ENCODE data around the gene KCNE3.

Gene KCNE3, protein sequence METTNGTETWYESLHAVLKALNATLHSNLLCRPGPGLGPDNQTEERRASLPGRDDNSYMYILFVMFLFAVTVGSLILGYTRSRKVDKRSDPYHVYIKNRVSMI

GRCh38 chr11:74466916-74467885, at the start of gene KCNE3:
KCNE3 (minus strand) TSS chr11:74467549; CDS start chr11:74457563, 9,986 bp downstream.
- DNase-seq (ENCODE audit: low read depth) = no peak

DNA sequence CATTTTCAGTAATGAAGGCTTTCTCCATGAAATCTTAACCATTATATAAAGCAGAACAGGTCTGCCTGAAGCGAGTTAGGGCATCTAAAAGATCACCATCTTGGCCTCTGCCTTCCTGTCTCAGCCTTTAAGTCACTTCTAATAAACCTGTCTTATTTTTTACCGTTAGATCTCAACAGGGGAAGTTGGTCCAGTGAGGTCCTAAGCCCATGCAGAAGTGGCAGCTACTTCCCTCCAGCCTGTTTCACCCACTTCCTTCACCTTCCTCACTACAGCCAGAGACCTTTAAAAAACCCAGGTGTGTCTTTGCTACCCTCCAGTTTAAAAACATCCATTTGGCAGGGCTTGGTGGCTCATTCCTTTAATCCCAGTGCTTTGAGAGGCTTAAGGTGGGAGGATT, 40.2 kb upstream of the KCNE3 start:
- DNase-seq (ENCODE audit: low read depth) = no peak

DNA sequence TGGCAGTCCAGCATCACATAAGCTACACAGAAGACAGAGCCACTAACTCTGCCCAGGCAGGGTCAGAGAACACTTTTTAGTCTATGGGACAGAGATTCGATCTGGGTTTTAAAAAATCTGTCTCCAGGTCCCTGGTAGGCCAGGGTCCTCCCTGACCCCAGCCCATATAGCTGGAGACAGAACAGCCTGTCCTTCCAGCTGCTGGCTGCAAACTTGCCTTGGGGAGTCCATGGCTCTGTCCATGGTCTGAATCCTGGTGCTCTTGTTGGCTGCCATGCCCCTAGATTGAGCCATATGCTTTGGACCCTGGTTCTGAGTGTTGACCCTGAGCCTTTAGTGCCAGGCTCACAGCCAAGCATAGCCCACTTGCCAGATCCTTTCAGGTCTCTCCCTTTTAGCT, 39.5 kb upstream of the KCNE3 start:
- no peak for DNase-seq (ENCODE audit: low read depth)

DNA sequence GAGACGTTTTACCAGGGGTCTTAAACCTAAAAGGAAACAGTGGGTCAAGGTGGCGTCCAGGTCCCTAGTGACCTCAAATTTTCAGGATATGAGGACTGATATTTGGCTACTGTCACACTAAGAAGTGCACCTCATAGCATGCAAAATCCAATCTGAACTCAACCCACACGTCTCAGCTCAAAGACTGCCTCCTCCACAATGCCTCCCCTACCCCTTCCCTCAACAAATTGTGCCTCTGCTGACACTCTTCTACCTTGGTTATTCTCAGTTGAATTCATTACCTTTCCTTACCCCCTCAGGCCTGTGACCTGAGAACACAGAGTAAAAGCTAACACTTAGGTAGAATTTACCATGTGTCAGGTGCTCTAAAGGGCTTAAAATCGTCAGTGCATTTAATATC, 38.6 kb upstream of the KCNE3 start:
- DNase-seq (ENCODE audit: low read depth) = no peak

DNA sequence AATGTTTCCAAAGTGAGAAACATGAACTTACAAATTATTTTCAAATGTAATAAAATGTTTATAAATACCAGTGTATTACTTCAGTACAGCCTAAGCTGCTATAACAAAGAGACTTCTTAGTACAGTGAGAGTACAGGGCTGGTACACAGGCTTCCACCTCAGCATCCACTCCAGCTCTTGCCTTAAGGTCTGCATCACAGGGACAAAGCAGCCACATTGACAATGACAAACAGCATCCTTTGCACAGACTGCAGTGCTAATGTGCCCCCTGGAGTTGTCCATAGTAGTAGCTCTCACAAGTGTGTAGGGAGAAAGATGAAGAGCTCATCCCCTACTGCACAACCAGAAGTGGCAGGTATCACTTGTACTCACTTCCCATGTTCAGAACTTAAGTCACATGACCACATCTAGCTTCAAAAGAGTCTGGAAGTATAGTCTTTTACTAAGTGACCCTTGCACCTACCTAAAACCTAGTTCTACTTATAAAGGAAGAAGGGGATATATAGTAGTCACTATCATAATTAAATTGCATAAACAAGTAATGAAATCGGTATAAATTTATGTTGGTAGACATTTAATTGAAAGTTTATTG, 36.8 kb upstream of the KCNE3 start:
- no peak for DNase-seq (ENCODE audit: low read depth)

GRCh38 chr11:74494916-74495315, 27.6 kb upstream of the KCNE3 start:
- no peak for DNase-seq (ENCODE audit: low read depth)

- DNase-seq (ENCODE audit: low read depth) = no peak
Measured at GRCh38 chr11:74493791-74494630, 26.7 kb upstream of the KCNE3 start.

- DNase-seq (ENCODE audit: low read depth) = peak; percentile 94
Measured at GRCh38 chr11:74492974-74493790, 25.8 kb upstream of the KCNE3 start, which contains the start of gene LIPT2. LIPT2 (minus strand) TSS chr11:74493724; CDS start chr11:74493703, 21 bp downstream.

DNA sequence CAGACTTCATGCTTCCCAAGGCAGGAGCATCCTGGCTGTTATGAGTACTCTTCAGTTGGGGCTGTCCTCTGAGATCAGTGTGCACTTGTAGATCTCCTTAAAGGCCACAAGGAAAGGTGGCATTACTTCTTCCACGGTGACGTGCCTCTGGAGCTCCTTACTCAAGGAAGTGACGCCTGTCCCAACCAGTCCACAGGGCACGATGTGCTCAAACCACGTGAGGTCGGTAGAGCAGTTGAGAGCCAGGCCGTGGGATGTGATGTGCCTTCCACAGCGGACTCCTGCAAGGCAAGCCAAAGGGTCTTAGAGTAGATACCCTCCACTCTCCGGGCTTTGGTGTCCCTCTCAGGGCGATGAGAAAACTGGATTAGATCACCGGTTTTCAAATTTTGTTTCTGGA, 24.7 kb upstream of the KCNE3 start:
- no peak for DNase-seq (ENCODE audit: low read depth)

- no peak for DNase-seq (ENCODE audit: low read depth)
Measured at GRCh38 chr11:74490941-74491340, 23.6 kb upstream of the KCNE3 start.

DNA sequence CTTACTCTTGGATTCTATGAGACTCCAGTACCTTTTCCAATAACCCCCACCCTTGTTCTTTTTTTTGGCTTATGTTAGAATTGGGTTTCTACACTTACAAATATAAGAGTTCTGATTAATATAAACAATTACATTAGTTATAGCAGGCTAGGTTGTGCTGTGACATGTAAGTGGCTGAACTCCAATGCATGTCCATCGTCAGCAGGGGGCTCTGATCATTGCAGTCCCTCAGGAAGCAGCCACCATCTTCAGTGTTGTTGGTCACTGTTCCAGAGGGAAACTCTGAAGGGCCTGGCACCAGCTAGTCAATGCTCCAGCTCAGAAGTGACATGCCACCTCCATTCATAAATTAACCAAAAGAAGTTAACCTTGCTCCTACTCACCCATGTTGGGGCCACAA, 20.5 kb upstream of the KCNE3 start:
- DNase-seq (ENCODE audit: low read depth) = no peak

DNA sequence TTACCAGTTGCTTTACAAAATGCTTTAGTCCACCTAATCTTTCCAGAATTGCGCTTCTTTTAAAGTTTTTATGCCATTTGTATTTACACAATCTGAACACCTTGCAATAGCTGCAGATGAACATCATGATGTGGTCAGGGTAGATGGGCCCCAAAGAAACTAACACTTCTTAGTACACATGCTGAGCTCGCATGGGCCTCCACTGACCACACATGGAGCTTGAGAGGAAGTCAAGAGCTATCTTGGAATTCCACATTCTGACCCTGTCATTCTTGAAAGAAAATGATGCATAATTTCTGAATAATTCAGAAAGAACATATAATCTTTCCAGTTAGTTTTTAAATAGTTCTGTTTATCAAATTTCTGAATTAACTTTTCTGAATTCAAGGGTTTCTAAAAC, 18.5 kb upstream of the KCNE3 start:
- DNase-seq (ENCODE audit: low read depth) = no peak

- DNase-seq (ENCODE audit: low read depth) = no peak
Measured at GRCh38 chr11:74480688-74481417, 13.5 kb upstream of the KCNE3 start.

DNA sequence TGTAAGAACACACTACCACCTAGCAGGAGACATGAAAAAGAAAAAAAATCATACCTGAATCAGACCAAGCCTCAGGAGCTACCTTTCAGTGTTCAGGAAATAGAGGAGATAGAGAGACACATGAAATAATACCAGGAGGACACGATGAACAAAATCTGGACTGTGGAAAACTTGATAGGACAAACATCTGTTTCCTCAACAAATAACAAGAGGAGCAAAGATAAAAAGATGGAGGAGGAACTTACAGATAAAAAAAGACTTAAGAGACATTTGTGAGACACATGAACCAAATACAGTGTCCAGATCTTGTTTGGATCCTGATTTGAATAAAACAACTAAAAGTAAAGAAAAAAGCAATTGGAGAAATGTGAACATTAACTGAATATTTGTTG, 12.4 kb upstream of the KCNE3 start:
- DNase-seq (ENCODE audit: low read depth) = no peak

GRCh38 chr11:74478877-74479731, 11.8 kb upstream of the KCNE3 start:
- DNase-seq (ENCODE audit: low read depth) = no peak

- no peak for DNase-seq (ENCODE audit: low read depth)
Measured at GRCh38 chr11:74476536-74476935, 9.2 kb upstream of the KCNE3 start.

DNA sequence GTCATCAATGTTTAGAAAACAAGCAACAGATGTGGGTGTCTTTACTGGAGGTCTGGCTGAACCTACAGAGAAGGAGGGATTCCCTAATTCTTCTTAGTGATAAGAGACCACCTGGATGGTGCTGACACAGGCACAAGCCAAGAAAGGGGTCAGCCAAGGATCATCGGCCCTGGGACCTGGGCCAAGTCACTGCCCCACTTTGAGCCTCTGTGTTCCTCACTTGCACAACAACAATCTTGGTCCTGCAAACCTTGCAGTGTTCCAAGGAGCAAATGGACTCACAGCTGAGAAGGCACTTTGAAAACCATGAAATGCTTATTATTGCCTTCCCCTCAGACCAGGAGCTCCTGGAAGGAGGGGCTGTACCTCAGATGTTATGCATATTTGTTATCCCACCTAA, 7.0 kb upstream of the KCNE3 start:
- DNase-seq (ENCODE audit: low read depth) = no peak

DNA sequence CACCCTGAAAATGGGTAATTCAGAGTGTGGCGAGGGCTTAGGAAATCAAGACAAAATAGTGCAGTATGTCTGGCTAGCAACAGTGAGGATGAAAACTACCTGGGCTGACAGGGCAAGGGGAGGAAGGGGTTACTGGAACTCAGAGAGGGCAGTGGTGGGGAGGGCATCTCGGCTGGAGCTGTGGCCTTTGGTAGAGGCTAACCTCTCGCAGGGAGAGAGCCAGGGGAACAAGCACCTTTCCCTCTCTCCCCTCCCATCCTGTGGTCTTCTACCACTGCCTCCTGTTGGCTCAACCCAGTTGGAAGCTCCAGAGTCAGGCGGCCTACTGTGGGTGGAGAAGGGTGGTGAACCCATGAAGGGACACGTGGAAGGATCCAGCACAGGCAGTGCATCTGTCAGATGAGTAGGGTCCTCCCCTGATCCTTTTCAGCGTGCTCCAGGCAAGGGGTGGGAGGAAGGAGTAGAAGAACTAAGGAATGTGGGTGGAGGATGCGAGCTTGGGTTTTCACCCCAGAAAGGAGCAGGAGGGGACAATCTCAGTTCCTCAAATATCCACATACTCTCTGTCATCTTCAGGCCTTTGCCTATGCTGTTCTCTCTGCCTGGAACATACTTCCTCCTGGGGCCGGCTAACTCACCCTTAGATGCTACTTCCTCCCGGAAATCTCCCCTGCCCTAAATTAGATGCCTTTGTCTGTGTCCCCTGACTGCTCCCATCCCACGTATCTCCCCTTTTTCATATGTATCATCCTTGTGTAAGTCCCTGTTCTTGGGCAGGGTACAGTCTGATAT, 6.2 kb upstream of the KCNE3 start:
- no peak for DNase-seq (ENCODE audit: low read depth)
